WTC11 (cell line): ENCODE data around the gene UBXN6.

Experiments used
- ELF4 ChIP-seq: sonication (generic); formaldehyde crosslinking; IDR thresholded peaks from 2 replicates; pipeline ENCODE4 v1.8.1; 2022; ENCODE audit warnings: low read depth, mild to moderate bottlenecking, moderate library complexity, missing genetic modification reagents
- ETV6 ChIP-seq: sonication (generic); formaldehyde crosslinking; IDR thresholded peaks from 2 replicates; pipeline ENCODE4 v1.8.1; 2022; ENCODE audit warnings: mild to moderate bottlenecking, missing genetic modification reagents
- ZNF425 ChIP-seq: fragments of 250-450 bp; sonication (Bioruptor Pico); conservative IDR thresholded peaks from 2 replicates; pipeline ENCODE4 v1.9.0; 2021; ENCODE audit warnings: mild to moderate bottlenecking

GRCh38 chr19:4415352-4415751 is 42.2 kb downstream of the UBXN6 start:
- no peak for TF ChIP-seq ZNF425 (CRISPR knock-in tag)
- TF ChIP-seq ETV6 (CRISPR knock-in tag) = no peak
- no peak for TF ChIP-seq ELF4 (CRISPR knock-in tag)
